Measurements from ENCODE around the gene UBAC2.
"Not testable (repeated sequence)": the region's sequence is repeated elsewhere in the genome, so short reads cannot be mapped to it uniquely, and the experiment has no call there.

UBAC2 gene

GRCh38 chr13:99390601-99391000 lies 189.9 kb downstream of the UBAC2 start:
- H3K79me2 ChIP-seq (ENCODE audit: insufficient read depth, low read length), result no peaks in the 10 kb centered on the region
- TF ChIP-seq EZH2 (IDR thresholded peaks at IDR 0.05; ENCODE audit: borderline replicate concordance, low read length) (no peak), CTCF (IDR thresholded peaks at IDR 0.05; ENCODE audit: low read length) (no peak)
- peaks cover 28% of the 10 kb centered on the region for H3K36me3 ChIP-seq (ENCODE audit: insufficient read depth, low read length)
- H3K27me3 ChIP-seq (ENCODE audit: insufficient read depth, low read length), result peaks cover 4% of the 10 kb centered on the region; the same call in 1 of the 2 replicates
- H2AFZ ChIP-seq (ENCODE audit: low read length), result no peak overlapping the region
- no peaks in the 10 kb centered on the region for H3F3A ChIP-seq (ENCODE audit: insufficient read depth, low read length)
- no peak overlapping the region for H3K27ac ChIP-seq (ENCODE audit: low read depth, low read length, poor library complexity, severe bottlenecking)
- H3K4me1 ChIP-seq (ENCODE audit: insufficient read depth, low read length, severe bottlenecking), result peaks cover 12% of the 10 kb centered on the region
- H3K9me3 ChIP-seq (ENCODE audit: low read length), result no peaks in the 10 kb centered on the region
- H4K20me1 ChIP-seq (ENCODE audit: insufficient read depth, low read length), result no peaks in the 10 kb centered on the region
- no peak overlapping the region for H3K9ac ChIP-seq (ENCODE audit: low read length)
- H3K9me2 ChIP-seq (ENCODE audit: low read depth, low read length), result no peaks in the 10 kb centered on the region
- no peak overlapping the region for H3K4me2 ChIP-seq (ENCODE audit: low read length)
- no peak overlapping the region for H3K4me3 ChIP-seq (ENCODE audit: low read depth, low read length, poor library complexity, severe bottlenecking)

GRCh38 chr13:99391781-99392469 lies 191.3 kb downstream of the UBAC2 start:
- Histone ChIP-seq H3K9me2 (ENCODE audit: low read depth, low read length) (no peaks in the 10 kb centered on the region), H4K20me1 (ENCODE audit: insufficient read depth, low read length) (no peaks in the 10 kb centered on the region), H3K27me3 (ENCODE audit: insufficient read depth, low read length) (peaks cover 4% of the 10 kb centered on the region; the same call in 1 of the 2 replicates), H3K4me1 (ENCODE audit: insufficient read depth, low read length, severe bottlenecking) (peaks cover 5% of the 10 kb centered on the region), H3F3A (ENCODE audit: insufficient read depth, low read length) (no peaks in the 10 kb centered on the region), H3K4me2 (ENCODE audit: low read length) (no peak overlapping the region), H3K4me3 (ENCODE audit: low read depth, low read length, poor library complexity, severe bottlenecking) (no peak overlapping the region), H3K79me2 (ENCODE audit: insufficient read depth, low read length) (no peaks in the 10 kb centered on the region), H3K27ac (ENCODE audit: low read depth, low read length, poor library complexity, severe bottlenecking) (no peak overlapping the region), H2AFZ (ENCODE audit: low read length) (no peak overlapping the region), H3K9me3 (ENCODE audit: low read length) (no peaks in the 10 kb centered on the region), H3K36me3 (ENCODE audit: insufficient read depth, low read length) (peaks cover 15% of the 10 kb centered on the region), H3K9ac (ENCODE audit: low read length) (no peak overlapping the region)
- TF ChIP-seq EZH2 (IDR thresholded peaks at IDR 0.05; ENCODE audit: borderline replicate concordance, low read length) (no peak), CTCF (IDR thresholded peaks at IDR 0.05; ENCODE audit: low read length) (no peak)

GRCh38 chr13:99392470-99393135 lies 191.9 kb downstream of the UBAC2 start:
- Histone ChIP-seq H3F3A (ENCODE audit: insufficient read depth, low read length) (no peaks in the 10 kb centered on the region), H3K36me3 (ENCODE audit: insufficient read depth, low read length) (peaks cover 10% of the 10 kb centered on the region), H3K27ac (ENCODE audit: low read depth, low read length, poor library complexity, severe bottlenecking) (no peak overlapping the region), H3K9me3 (ENCODE audit: low read length) (no peaks in the 10 kb centered on the region), H3K4me3 (ENCODE audit: low read depth, low read length, poor library complexity, severe bottlenecking) (no peak overlapping the region), H3K27me3 (ENCODE audit: insufficient read depth, low read length) (peaks cover 4% of the 10 kb centered on the region; the same call in 1 of the 2 replicates), H3K4me2 (ENCODE audit: low read length) (no peak overlapping the region), H3K9ac (ENCODE audit: low read length) (no peak overlapping the region), H4K20me1 (ENCODE audit: insufficient read depth, low read length) (no peaks in the 10 kb centered on the region), H3K79me2 (ENCODE audit: insufficient read depth, low read length) (no peaks in the 10 kb centered on the region), H2AFZ (ENCODE audit: low read length) (no peak overlapping the region), H3K4me1 (ENCODE audit: insufficient read depth, low read length, severe bottlenecking) (no peaks in the 10 kb centered on the region), H3K9me2 (ENCODE audit: low read depth, low read length) (no peaks in the 10 kb centered on the region)
- TF ChIP-seq CTCF (IDR thresholded peaks at IDR 0.05; ENCODE audit: low read length) (no peak), EZH2 (IDR thresholded peaks at IDR 0.05; ENCODE audit: borderline replicate concordance, low read length) (no peak)

GRCh38 chr13:99393391-99393790 lies 192.7 kb downstream of the UBAC2 start:
- H3F3A ChIP-seq (ENCODE audit: insufficient read depth, low read length); H3K4me2 ChIP-seq (ENCODE audit: low read length); H3K27ac ChIP-seq (ENCODE audit: low read depth, low read length, poor library complexity, severe bottlenecking): not testable (repeated sequence)

More at GRCh38 chr13:99393391-99393790, 192.7 kb downstream of the UBAC2 start:
- H2AFZ ChIP-seq (ENCODE audit: low read length); H3K27me3 ChIP-seq (ENCODE audit: insufficient read depth, low read length); H3K4me3 ChIP-seq (ENCODE audit: low read depth, low read length, poor library complexity, severe bottlenecking); H3K4me1 ChIP-seq (ENCODE audit: insufficient read depth, low read length, severe bottlenecking); H3K9ac ChIP-seq (ENCODE audit: low read length); H3K36me3 ChIP-seq (ENCODE audit: insufficient read depth, low read length); H3K9me2 ChIP-seq (ENCODE audit: low read depth, low read length); H3K79me2 ChIP-seq (ENCODE audit: insufficient read depth, low read length); H3K9me3 ChIP-seq (ENCODE audit: low read length); H4K20me1 ChIP-seq (ENCODE audit: insufficient read depth, low read length): not testable (repeated sequence)

All from OCI-LY1 (cell line).